GM19023 (cell line): ENCODE measurements around the gene TRMU.

Source experiments
- ATAC-seq: cut with Tn5 transposase; IDR thresholded peaks from one replicate; pipeline ENCODE4 v1.9.1; 2021; ENCODE audit warnings: mild to moderate bottlenecking, moderate library complexity; ENCODE audit not compliant: unreplicated experiment

TRMU gene

DNA sequence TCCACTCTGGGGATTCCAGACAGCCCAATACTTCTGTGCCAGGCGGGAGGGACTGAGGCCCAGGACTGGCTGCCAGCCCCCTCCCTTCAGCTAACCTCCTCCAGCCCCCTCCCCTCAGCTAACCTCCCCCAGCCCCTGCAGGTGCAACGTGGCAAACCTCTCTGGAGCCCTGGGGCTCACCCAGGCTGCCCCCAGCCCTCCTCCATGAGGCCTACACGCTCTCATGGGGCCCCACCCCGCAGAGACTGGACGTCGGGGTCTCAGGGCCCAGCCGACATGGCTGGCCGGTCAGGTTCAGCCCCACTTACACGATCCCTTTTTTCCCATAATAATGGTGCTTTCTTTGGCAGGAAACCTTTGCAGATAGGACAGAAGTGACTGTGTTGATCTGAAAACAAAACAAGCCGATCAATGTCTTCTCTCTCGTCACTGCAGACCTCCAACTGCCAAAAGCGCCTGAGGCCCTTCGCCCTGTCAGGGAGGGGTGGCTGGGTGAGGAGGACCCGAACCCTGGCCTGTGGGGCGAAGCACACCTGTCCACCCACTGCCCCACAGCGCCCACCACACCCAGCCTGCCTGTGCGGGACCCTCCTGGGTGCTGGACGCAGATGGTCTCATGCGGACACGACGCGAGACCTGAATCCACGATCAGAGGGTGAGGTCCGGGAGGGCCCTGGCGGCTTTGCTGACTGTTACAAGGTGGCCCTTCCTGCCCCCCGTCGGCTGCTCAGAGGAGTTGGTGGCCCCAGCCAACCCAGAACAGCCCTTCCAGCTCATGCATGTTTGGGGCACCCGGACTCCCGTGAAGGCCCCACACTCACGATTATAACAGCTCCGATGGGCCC is 33.6 kb downstream of the TRMU start:
- no peak for ATAC-seq

DNA sequence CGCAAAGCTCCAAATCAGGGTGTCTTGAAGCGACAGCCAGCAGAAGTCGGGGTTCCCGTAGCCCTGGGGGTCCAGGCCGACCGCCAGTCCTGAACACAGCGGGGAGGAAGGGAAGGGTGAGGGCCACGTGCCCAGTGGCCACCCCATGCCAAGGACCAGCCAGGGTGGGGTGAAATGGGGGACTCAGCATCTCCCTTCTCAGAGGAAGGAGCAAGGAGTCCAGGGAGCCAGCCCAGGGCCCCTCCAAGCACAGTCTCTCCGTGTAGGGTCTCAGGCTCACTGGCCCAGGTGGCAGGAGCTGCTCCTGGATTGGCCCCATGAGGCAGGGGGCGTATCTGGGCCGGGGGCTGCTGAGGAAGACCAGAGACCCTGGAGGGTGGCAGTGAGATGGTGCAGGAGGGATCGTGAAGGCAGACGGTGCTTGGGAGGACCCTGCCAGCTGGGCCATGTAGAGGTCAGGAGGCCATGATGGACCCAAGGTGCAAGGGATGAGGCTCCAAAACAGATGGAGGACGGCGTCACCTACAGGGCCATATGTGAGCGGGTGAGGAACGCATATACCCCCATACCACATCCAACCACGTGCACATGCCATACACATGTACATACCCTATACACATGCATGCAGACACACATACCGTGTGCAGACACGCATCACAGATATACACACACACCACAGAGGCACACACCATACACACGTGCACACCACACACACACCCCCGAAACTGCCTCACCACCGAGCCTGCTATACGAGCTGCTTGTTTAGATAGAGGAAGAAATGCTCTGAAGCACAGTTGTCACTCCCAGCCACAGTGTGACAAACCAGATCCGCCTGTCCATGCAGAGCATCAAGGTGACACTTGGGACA is 34.4 kb downstream of the TRMU start:
- ATAC-seq: no peak

DNA sequence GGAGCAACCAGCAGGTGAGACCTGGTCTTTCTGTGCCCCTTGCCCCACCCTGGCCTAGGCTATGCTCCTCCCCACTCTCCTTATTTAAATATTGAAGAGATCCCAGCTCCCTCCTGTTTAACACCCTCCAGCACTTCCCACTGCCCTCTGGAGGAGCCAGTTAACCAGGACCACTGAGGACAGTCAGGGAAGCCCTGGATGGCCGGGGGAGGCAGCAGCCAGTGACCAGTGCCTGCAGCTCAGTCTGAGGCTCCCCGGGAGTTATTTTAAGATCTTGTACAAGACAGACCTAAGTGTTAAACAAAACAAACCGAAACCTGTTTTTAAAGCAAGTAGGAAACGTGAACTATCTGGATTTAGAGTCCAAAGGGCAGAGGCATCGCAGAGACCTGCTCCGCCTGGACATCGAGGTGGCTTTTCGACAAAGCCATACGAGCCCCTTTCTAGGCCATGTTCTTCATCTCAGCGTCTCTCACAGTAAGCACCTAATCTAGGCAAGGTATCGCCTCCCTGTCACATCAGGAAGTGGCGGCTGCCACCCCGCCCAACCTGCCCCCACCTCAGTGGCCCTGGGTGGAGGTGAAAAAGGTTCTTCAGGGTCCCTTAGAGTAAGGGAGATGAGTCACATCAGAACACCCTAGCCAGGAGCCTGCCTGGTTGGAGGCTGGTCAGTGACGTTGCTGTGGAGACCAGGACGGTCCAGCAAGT is 35.2 kb downstream of the TRMU start:
- ATAC-seq: no peak

DNA sequence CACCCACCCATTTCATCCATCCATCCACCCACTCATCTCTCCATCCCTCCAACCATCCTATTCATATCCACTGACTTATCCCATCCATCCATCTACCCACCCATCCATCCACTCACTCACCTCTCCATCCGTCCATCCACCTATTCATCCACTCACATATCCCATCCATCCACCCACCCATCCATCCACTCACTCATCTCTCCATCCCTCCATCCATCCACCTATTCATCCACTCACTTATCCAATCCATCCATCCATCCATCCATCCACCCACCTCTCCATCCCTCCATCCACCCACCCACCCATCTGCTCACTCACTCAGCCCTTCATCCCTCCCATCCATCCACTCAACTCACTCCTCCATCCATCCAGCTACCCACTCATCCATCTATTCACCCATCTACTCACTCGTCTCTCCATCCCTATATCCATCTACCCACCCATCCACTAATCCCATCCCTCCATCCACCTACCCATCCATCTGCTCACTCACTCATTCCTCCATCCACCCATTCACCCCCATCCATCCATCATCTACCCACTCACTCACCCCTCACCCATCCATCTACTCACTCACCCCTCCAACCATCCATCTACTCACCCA is 36.2 kb downstream of the TRMU start:
- no peak for ATAC-seq

DNA sequence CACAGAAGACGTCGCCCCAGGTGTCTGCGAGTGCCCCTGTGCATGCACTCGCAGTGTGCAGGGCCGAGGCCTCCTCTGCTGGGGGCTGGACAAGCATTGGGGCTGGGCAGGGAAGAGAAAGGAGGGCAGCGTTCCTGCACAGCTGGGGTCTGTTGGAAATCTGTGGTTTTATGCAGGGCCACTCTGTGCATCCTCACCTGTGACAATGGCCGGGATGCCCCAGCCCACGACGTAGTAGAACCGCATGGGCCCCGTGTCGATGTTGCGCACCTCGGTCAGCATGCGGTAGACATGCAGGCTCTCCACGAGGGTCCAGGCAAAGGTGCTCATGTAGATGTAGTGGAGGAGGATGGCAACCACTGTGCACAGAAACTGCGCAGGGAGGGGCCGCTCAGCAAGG is 37.2 kb downstream of the TRMU start:
- ATAC-seq: no peak

DNA sequence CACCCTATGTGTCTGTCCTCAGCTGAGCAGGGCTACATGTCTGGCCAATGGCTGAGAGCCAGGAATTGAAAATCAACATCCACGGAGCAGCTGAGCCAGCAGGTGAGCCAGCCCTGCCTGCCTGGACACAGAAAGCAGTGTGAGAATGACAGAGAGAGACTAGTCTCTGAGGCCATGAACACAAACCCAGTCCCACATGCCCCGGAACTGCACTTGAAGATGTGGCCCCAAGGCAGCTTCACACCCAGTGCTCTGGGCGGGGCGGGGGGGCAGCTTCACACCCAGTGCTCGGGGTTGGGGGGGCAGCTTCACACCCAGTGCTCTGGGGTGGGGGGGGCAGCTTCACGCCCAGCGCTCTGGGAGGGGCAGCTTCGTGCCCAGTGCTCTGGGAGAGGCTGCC is 37.6 kb downstream of the TRMU start:
- ATAC-seq: no peak

DNA sequence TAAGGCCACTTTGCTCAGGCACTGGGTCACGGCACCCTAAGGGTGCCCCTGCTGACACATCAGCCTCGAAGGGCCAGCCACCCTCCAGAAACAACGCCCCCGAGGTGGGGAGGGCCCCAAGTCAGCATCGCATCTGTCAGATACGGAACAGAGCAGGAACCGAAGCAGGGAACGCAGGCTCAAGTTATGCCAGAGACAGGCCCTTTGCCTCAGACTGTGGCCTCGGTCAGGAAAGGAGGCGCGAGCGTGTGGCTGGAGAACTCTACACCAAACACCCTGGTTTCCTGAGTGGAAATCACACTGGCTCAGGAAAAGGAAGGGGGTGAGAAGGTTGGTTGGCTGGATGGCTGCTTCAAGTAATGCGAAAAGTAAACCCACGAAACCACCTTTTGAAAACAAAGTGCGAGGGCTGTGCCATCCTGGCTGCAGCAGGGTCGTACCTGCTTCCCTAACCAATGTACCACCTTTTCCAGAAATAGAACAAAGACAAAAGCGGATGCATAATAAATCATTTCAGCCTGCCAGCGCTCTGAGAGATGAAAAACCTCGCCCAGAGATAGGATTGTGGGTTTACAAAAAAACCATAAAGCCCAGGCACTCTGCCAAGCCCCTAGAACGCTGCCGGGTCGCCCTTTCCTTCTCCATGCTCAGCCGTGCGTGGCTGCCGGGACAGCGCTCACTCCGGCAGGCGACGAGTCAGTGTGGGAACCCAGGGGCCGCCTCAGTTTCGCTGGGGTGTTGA is 38.6 kb downstream of the TRMU start:
- no peak for ATAC-seq

DNA sequence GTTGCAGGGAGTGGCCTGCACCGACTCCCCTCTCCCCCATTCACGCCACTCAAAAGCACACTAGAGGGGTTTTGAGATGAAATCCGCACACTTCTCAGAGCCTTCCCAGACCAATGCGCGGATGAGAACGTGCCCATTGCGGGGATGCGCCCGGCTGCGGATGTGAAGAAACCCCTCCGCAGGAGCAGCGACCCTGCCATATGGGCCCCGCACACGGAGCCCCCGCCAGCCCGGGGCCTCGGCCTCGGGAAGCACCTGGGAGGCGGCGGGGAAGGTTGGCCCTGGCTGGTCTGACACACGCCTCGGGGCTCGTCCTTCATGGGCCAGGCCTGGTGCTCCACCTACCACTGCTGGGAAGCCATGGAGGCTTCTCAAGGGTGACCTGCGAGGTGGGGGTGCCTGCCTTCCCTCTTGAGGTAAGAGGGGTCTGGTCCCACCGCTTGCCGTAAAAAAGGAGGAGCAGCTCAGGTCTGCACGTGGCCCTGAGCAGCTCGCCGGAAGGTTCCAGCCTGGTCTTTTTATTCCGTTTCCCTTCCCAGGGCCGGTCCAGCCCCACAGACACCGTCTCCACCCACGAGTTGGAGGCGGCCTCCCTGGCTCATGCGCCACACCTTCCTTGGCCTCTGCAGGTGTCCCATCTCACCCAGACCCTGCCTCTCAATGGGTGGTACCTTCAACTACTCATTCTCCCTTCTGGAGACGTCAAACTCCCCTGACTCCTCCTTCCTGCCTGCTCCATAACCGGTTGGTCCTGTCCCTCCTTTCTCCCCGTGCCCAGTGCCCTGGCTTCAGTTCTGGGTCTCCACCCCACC is 39.4 kb downstream of the TRMU start:
- ATAC-seq: no peak

DNA sequence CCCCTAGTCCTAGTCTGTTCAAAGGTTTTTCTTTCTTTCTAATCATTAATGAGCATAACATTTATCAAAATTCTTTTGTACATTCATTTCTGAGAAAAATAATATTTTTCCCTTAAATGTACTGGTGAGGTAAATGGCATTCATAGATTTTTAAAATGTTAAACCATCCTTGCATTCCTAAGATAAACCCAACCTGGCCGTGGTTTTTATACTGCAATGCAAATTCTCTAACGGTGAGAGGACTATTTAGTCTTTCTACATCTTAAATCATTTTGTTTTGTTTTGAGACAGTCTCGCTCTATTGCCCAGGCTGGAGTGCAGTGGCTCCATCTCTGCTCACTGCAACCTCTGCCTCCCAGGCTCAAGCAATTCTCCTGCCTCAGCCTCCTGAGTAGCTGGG is 40.6 kb downstream of the TRMU start:
- ATAC-seq: no peak

DNA sequence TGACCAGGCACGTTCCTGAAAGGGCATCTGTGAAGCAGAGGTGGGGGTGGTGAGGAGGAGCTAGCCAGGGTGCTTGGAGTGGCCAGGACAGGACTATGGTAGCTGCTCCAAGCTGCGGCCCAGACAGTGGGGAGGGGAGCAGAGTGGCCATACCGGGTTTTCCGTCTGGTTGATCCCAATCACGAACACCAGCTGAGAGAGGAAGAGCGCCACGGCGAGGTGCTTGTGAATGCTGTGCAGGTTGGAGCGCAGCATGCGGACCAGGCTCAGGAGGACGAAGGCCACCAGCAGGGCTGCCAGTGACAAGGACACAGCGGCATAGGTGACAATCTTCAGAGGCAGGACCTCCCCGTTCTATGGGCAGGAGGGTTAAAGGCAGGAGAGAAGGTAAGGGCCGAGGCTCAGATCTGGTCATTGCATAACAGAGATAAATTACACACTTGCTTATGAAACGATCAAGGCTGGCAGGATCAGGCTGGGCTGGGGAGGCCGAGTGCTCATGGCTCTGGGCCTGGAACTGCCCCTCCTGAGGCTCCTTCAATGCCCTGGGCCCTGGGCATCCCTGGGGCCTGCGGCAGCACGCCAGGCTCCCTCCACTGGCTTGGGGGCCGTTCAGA is 41.5 kb downstream of the TRMU start:
- no peak for ATAC-seq

DNA sequence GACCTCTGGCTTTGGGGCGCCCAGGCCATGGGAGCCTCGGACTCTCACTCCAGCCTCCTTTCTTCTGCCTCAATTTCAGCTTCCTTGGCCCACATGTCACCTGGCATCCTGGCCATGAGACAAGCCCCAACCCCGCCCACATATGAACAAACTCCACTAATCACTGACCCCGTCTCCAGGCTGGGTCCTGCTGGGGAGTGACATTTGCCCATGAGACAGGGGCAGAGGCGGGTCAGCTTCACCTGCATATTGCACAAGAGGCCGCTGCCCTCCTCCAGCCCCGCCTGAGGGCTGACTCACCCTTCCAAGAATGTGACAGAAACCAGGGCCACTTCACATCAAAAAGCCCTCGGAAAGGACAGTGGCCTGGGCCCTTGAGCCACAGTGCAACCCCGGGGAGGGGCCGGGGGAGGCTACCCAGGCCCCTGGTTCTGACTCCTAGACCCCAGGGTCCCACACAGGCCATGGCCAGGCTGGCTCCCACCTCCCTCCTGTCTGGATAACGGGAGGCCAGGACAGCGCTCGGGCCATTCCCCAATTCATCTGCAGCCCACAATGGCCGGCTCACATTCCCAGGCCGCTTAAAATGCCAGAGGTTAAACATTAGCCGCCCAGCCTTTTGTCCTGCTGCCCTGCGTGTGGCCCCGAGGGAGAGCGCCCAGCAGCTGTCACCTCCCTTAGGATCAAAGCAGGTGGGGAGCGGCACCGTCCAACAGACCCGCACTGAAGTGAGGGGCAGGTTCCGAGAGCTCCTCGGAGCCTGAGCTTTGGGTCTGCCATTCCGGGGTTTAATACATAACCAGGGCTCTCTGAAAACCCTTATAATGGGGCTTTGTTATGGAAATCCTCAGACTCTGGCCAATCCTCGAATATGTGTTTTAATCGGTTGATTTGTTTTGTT is 42.3 kb downstream of the TRMU start:
- no peak for ATAC-seq

DNA sequence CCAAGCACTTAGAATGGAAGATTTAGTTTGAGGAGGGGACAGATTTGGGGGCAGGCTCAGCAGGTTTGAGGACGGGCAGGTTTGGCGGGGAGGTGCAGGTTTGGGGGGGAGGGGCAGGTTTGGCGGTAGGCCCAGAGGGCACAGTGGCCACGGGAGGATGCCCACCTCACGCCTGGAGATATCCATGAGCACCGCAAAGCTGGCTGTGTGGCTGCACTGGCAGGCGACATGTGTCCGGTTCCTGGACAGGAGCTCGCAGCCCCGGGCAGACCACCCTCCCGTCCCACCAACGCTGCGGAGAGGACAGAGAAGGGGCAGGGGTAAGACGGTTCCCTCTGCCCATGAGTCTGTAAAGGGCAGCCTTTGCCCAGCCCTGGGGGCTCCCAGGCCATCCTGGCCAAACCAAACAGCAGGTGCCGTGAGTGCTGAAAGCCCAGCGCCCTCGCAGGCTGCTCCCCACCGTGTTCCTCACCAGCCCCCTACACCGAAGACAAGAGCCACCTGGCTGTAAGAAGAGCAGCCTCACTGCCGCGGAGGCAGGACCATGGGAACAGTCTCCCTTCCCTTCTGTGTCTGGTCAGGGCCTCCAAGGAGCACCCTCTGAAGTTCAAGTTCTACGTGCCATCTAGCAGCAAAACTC is 43.0 kb downstream of the TRMU start:
- no peak for ATAC-seq

DNA sequence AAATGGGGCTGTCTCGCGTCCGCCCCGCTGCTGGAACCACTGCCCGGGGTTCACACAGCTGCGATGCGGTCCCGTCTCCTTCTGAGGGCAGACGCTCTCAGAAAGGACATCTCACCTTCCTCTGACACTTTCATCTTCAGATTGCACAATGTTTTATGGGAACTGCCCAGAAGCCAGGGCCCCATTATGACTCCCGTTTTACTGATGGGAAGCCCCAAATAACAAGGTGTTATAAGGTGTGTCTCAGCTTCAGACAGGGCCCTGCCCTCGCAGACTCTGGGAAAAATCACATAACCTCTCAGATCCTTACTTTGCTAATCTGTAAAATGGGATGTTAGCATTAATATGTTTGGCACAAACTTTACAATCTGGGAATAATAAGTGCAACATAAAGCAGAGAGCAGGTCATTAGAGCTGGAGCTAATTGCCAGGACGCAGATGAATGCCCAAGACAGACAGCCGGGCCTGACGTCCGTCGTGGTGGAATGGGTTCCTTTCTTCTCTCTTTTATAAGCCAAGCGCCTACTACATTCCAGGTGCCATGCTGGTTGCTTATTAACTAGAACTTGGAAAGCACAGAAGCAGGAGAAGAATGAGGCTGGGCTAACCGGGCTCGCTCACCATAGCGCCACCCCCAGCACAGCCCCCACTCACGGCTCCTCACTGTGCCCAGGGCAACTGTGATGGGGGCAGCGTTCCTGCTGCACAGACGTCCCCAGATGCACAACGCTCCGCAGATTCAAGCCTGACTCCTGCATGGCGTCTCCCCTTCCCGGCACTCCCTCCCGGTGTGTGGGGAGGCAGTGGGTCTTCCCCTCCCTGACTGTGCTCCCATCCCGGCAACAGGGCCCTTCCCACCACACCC is 43.8 kb downstream of the TRMU start:
- ATAC-seq: no peak

DNA sequence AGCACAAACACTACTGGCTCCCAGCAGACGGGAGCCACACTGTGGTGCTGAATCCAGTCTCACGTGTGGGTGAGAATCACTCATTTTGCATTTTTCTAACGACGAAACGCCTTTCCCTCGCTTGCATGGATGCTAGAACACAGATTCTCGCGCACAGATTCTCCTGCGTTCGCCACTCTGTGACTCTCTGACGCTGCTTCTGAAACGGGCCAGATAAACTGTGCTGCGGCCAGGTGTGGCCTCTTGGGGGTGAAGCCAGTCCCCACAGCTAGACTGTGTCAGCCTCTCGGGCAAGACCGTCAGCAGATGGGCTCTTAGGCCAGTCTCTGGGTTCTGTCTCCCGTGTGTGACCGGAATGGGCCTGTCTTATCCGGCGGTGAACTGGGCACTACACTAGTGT is 44.6 kb downstream of the TRMU start:
- no peak for ATAC-seq

DNA sequence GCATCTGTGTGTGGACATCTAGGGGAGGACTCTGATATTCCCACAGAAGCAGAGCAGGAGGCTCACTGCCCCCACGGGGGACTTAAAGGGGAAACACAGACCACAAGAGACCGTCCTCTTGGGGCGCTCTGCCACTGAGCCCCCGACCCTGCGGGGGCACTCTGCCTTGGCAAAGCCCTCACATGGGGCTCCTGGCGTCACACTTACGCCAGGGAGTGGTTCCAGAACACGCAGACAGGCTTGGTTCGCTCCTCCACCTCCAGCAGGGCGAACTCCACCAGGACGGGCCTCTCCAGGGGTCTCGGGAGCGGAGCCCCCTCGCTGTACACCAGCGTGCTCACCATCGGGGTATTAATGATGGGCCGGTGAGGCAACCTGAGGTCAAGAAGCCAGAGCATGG is 45.1 kb downstream of the TRMU start:
- no peak for ATAC-seq

DNA sequence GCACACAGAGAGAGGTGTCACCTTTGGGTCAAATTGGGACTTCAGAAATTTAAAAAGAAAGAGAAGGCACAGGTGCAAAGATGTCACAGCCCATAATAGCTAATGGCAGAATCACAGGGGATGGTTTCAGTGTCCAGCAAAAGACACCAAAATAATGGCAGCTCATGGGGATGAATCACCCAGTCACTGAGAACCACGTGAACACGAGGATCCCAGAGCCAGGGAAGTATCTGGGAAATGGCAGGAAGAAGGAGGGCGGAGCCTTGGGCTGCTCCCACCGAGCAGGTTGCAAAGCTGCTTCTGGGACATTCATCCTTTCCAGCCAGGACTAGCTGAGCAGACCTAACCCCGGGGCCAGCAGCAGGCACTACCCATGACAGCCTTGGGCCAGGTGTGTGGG is 45.6 kb downstream of the TRMU start:
- no peak for ATAC-seq

DNA sequence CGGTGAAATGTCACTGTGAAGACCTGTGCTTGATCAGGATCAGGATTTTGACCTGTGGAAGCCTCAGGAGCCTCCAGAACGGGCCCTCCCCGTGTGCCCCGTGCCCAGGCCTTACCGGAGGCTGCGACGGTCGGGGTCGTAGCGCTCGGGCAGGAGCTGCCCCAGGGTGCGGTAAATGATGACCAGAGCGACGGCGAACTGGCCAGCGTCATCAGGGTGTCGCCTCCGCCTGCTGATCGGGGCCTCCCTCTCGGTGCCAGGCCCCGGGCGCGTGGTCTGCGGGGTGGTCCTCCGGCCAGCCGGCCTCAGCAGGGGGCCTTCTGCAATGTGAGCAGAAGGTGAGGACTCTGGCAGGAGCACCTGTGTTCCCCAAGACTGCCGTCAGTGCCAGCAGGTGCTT is 46.2 kb downstream of the TRMU start:
- ATAC-seq: no peak
